Mesothelial cell of epicardium (in vitro differentiated cells): ENCODE results near the gene ALDH3B1. TPM values are rescaled to one million over a fixed set of nuclear protein-coding genes. Genes with fewer than 3 reads are reported as not detected.
"Not testable (repeated sequence)": the region's sequence is repeated elsewhere in the genome, so short reads cannot be mapped to it uniquely, and the experiment has no call there.

Experiments
- DNase-seq, 2 experiments: peaks; one replicate each; pipeline ENCODE4 v3.0.0; 2021; ENCODE audit warnings: low spot score in 2 of 2; ENCODE audit not compliant: unreplicated experiment in 2 of 2
- H3K27ac Mint-ChIP-seq: 2 replicates; pipeline ENCODE4 v1.8.0; 2021; ENCODE audit warnings: mixed read lengths
- H3K27me3 Mint-ChIP-seq: 2 replicates; pipeline ENCODE4 v1.8.0; 2021; ENCODE audit warnings: low read depth, mixed read lengths
- H3K36me3 Mint-ChIP-seq: 2 replicates; pipeline ENCODE4 v1.8.0; 2021; ENCODE audit warnings: mixed read lengths
- H3K4me1 Mint-ChIP-seq: 2 replicates; pipeline ENCODE4 v1.8.0; 2021; ENCODE audit warnings: mixed read lengths
- H3K4me3 Mint-ChIP-seq: 2 replicates; pipeline ENCODE4 v1.8.0; 2021; ENCODE audit warnings: mild to moderate bottlenecking, moderate library complexity, mixed read lengths
- H3K9me3 Mint-ChIP-seq: 2 replicates; pipeline ENCODE4 v1.8.0; 2021; ENCODE audit warnings: mixed read lengths
- CTCF ChIP-seq: fragments of 200-600 bp; sonication (generic); IDR thresholded peaks from one replicate; pipeline ENCODE4 v1.5.0; 2021; ENCODE audit warnings: antibody characterized with exemption; ENCODE audit not compliant: unreplicated experiment
- total RNA-seq: library from RNA; stranded (reverse); gene quantifications from 3 replicates; pipeline ENCODE4 v1.2.1, GENCODE V29; 2021

ALDH3B1 gene
- total RNA-seq, 1 donor from 2014 or later = 1.8 TPM

DNA sequence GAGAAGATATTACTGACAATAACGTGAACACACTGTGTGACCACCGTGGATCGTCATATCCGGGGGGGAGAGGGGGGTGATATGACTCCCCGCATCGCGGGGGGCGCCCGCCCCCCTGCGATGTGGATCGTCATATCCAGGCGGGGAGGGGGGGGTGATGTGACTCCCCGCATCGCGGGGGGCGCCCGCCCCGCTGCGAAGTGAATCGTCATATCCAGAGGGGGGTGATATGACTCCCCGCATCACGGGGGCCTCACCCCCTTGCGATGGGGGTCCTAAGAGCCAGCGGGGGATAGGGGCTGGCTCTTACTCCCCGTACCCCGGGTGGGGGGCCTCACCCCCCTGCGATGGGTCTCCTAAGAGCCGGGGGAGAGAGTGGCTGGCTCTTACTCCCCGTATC, 26.2 kb upstream of the ALDH3B1 start:
- H3K27ac Mint-ChIP-seq = no peak overlapping the region
- peaks cover 45% of the 10 kb centered on the region for H3K27me3 Mint-ChIP-seq
- H3K36me3 Mint-ChIP-seq = no peaks in the 10 kb centered on the region
- H3K4me3 Mint-ChIP-seq = no peak overlapping the region
- H3K9me3 Mint-ChIP-seq = no peaks in the 10 kb centered on the region
- no peak for DNase-seq
- peaks cover 6% of the 10 kb centered on the region for H3K4me1 Mint-ChIP-seq
- TF ChIP-seq CTCF = no peak

DNA sequence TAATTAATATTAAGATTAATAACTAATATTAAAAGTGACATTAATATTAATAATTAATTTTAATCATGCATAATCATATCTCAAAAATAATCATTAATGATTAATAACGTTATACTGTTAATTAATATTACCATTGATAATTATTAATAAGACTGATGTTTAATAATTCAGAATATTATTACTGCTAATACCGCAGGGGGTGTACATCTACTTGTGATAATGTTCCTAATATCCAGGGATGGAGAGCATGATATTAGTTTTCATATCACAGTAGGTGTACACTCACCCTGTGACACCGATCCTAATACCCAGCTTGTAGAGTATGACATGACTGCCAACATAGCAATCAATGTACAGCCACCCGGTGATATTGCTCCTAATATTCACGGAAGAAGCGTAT, 24.8 kb upstream of the ALDH3B1 start:
- H3K4me1 Mint-ChIP-seq, H3K36me3 Mint-ChIP-seq, H3K4me3 Mint-ChIP-seq, DNase-seq, H3K27ac Mint-ChIP-seq, H3K9me3 Mint-ChIP-seq: not testable (repeated sequence)
- H3K27me3 Mint-ChIP-seq = peaks cover 51% of the 10 kb centered on the region

- H3K36me3 Mint-ChIP-seq, H3K9me3 Mint-ChIP-seq, DNase-seq, H3K27ac Mint-ChIP-seq, H3K4me1 Mint-ChIP-seq: not testable (repeated sequence)
- peak overlapping the region; percentile 50 for H3K4me3 Mint-ChIP-seq
- H3K27me3 Mint-ChIP-seq = peaks cover 65% of the 10 kb centered on the region
Measured at GRCh38 chr11:67990546-67991346, 19.4 kb upstream of the ALDH3B1 start.

- not testable (repeated sequence) for H3K27ac Mint-ChIP-seq, H3K4me1 Mint-ChIP-seq, H3K9me3 Mint-ChIP-seq, DNase-seq, H3K36me3 Mint-ChIP-seq
- Mint-ChIP-seq H3K4me3 (peak overlapping the region; percentile 49), H3K27me3 (peaks cover 62% of the 10 kb centered on the region)
Measured at GRCh38 chr11:67991347-67992121, 18.6 kb upstream of the ALDH3B1 start.

DNA sequence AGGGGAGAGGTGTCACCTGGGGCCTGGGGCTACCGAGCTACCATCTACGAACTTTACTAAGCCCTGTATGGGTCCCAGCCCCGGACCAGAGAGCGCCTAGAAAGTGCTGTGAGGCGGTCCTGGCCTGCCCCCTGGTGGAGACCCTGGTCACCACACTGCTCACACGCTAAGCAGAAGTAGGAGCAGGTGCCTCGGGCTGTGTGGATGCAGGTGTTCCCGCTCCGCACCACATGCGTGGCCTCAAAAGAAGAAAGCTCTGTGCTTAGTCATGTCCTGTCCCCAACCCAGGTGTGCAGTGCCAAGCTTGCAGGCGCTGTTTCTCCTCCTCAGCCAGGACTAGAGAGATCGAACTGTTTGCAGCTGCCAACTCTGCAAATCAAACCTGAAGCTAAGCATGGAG, 16.3 kb upstream of the ALDH3B1 start:
- peak; percentile 67 for TF ChIP-seq CTCF
- H3K4me1 Mint-ChIP-seq, H3K27ac Mint-ChIP-seq, H3K36me3 Mint-ChIP-seq, DNase-seq, H3K4me3 Mint-ChIP-seq, H3K9me3 Mint-ChIP-seq: not testable (repeated sequence)
- H3K27me3 Mint-ChIP-seq = peaks cover 50% of the 10 kb centered on the region

- H3K36me3 Mint-ChIP-seq, H3K27ac Mint-ChIP-seq, H3K4me1 Mint-ChIP-seq, H3K4me3 Mint-ChIP-seq, DNase-seq, H3K9me3 Mint-ChIP-seq: not testable (repeated sequence)
- peaks cover 46% of the 10 kb centered on the region for H3K27me3 Mint-ChIP-seq
Measured at GRCh38 chr11:67994387-67994786, 15.7 kb upstream of the ALDH3B1 start.

DNA sequence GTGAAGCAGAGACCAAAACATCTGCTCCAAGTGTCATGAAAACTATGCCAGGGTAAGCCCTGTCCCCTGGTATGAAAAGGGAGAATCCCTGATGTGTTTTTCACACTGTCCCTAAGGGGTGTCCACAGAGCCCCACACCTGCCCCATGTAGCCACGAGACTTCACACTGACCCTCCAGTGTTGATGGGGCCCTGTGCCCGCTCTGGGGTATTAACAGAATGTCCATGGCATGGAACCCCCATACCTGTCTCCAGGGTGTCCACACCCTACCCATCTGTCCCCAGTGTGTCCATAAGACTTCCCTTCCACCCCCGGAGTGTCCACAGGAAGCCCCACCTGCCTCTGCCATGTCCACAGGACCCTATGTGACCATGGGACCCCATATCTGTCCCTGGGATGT, 15.0 kb upstream of the ALDH3B1 start:
- not testable (repeated sequence) for H3K4me1 Mint-ChIP-seq, H3K27ac Mint-ChIP-seq, H3K9me3 Mint-ChIP-seq, H3K36me3 Mint-ChIP-seq, H3K4me3 Mint-ChIP-seq, DNase-seq
- H3K27me3 Mint-ChIP-seq = peaks cover 38% of the 10 kb centered on the region

GRCh38 chr11:67995579-67995978, 14.5 kb upstream of the ALDH3B1 start:
- not testable (repeated sequence) for DNase-seq, H3K4me3 Mint-ChIP-seq, H3K9me3 Mint-ChIP-seq, H3K27ac Mint-ChIP-seq, H3K36me3 Mint-ChIP-seq, H3K4me1 Mint-ChIP-seq
- peaks cover 36% of the 10 kb centered on the region for H3K27me3 Mint-ChIP-seq
